Fibroblast of lung (primary cell): ENCODE data around the gene IGFBPL1. TPM values are rescaled to one million over a fixed set of nuclear protein-coding genes. Genes with fewer than 3 reads are reported as not detected.
"Not testable (repeated sequence)": the region's sequence is repeated elsewhere in the genome, so short reads cannot be mapped to it uniquely, and the experiment has no call there.

ENCODE experiments used
- DNase-seq, 2 donors: peaks; one replicate each; pipeline versions ENCODE4 v3.0.0 to v3.0.0-alpha.2; 2010; ENCODE audit warnings: low read depth in 2 of 2
- H2AFZ ChIP-seq: 2 replicates; pipeline ENCODE4 v1.5.1; 2012; ENCODE audit warnings: low read length, control low read depth, inconsistent platforms
- H3K27ac ChIP-seq: 2 replicates; pipeline ENCODE4 v1.5.1; 2011; ENCODE audit warnings: low read length, control low read depth; ENCODE audit not compliant: insufficient read depth
- H3K27me3 ChIP-seq: 2 replicates; pipeline ENCODE4 v1.5.1; 2011; ENCODE audit warnings: mild to moderate bottlenecking, low read length; ENCODE audit not compliant: control insufficient read depth, insufficient read depth
- H3K36me3 ChIP-seq: 2 replicates; pipeline ENCODE4 v1.5.1; 2011; ENCODE audit warnings: low read length; ENCODE audit not compliant: control insufficient read depth, insufficient read depth
- H3K4me1 ChIP-seq: 2 replicates; pipeline ENCODE4 v1.5.1; 2011; ENCODE audit warnings: low read length; ENCODE audit not compliant: control insufficient read depth, insufficient read depth; ENCODE audit errors: extremely low read depth
- H3K4me2 ChIP-seq: 2 replicates; pipeline ENCODE4 v1.5.1; 2011; ENCODE audit warnings: low read length, control low read depth; ENCODE audit not compliant: insufficient read depth; ENCODE audit errors: extremely low read depth
- H3K4me3 ChIP-seq, 4 experiments: fragments of 200-600 bp in 1 of 4; sonication (generic) in 1 of 4; replicated peaks in 1 of 4; 2 replicates each; pipeline ENCODE4 v1.5.1; 2011 to 2016; ENCODE audit warnings: low read length in 4 of 4, low read depth in 3 of 4, mild to moderate bottlenecking in 3 of 4, control low read depth in 2 of 4, inconsistent platforms in 1 of 4, mixed read lengths in 1 of 4; ENCODE audit not compliant: insufficient read depth in 1 of 4; ENCODE audit errors: control extremely low read depth in 1 of 4
- H3K79me2 ChIP-seq: 2 replicates; pipeline ENCODE4 v1.5.1; 2012; ENCODE audit warnings: mild to moderate bottlenecking, low read length, inconsistent platforms; ENCODE audit not compliant: control insufficient read depth, insufficient read depth
- H3K9ac ChIP-seq: 2 replicates; pipeline ENCODE4 v1.5.1; 2011; ENCODE audit warnings: mild to moderate bottlenecking, low read length, control low read depth; ENCODE audit not compliant: insufficient read depth
- H3K9me3 ChIP-seq: 2 replicates; pipeline ENCODE4 v1.5.1; 2012; ENCODE audit warnings: low read depth, low read length; ENCODE audit not compliant: control insufficient read depth, insufficient read depth
- H4K20me1 ChIP-seq: 2 replicates; pipeline ENCODE4 v1.5.1; 2011; ENCODE audit warnings: low read length; ENCODE audit not compliant: control insufficient read depth, insufficient read depth; ENCODE audit errors: extremely low read depth
- CTCF ChIP-seq, 2 donors: IDR thresholded peaks in 1 of 2; conservative IDR thresholded peaks in 1 of 2; 1 replicate in 1 of 2; 2 replicates in 1 of 2; pipeline ENCODE4 v1.5.1; 2011 to 2012; ENCODE audit warnings: low read length in 2 of 2, control low read depth in 1 of 2, inconsistent platforms in 1 of 2, low read depth in 1 of 2, mild to moderate bottlenecking in 1 of 2
- EZH2 ChIP-seq: IDR thresholded peaks from 2 replicates; pipeline ENCODE4 v1.5.1; 2012; ENCODE audit warnings: low read length, control low read depth, mild to moderate bottlenecking; ENCODE audit errors: missing control alignments
- polyA plus RNA-seq, 2 donors: library from polyadenylated mRNA; depleted of rRNA in 1 of 2; stranded (reverse) in 1 of 2; unstranded in 1 of 2; fragments of >200 nt; gene quantifications; 2 replicates each; pipeline ENCODE4 v1.2.1, GENCODE V29; 2011 to 2012; ENCODE audit warnings: missing spikeins in 1 of 2
- total RNA-seq: library from RNA; depleted of rRNA; stranded (reverse); fragments of >200 nt; gene quantifications from 2 replicates; pipeline ENCODE4 v1.2.1, GENCODE V29; 2014

The IGFBPL1 gene
- total and polyA plus RNA-seq, 2 donors (not counting 1 experiment from before 2014, with no cell fraction given), result not detected

GRCh38 chr9:38401994-38402393 lies 22.3 kb downstream of the IGFBPL1 start:
- H3K27ac ChIP-seq, result no peak overlapping the region
- no peak overlapping the region for H3K9ac ChIP-seq
- H3K9me3 ChIP-seq, result no peaks in the 10 kb centered on the region

GRCh38 chr9:38399191-38399590 lies 25.1 kb downstream of the IGFBPL1 start:
- not testable (repeated sequence) for H3K9me3 ChIP-seq, H3K9ac ChIP-seq, H3K27me3 ChIP-seq, H2AFZ ChIP-seq, H3K4me1 ChIP-seq, H3K36me3 ChIP-seq, H3K27ac ChIP-seq, H3K79me2 ChIP-seq, DNase-seq, H4K20me1 ChIP-seq, H3K4me2 ChIP-seq, H3K4me3 ChIP-seq

More at GRCh38 chr9:38401994-38402393, 22.3 kb downstream of the IGFBPL1 start:
- H4K20me1 ChIP-seq, result no peaks in the 10 kb centered on the region
- no peak overlapping the region for H2AFZ ChIP-seq
- no peak for DNase-seq
- no peaks in the 10 kb centered on the region for H3K36me3 ChIP-seq
- no peak overlapping the region for H3K4me2 ChIP-seq
- H3K4me3 ChIP-seq, result no peak overlapping the region
- H3K27me3 ChIP-seq, result peaks cover 6% of the 10 kb centered on the region
- TF ChIP-seq EZH2 (no peak), CTCF (conservative IDR thresholded peaks at IDR 0.05 in 1 of 2, IDR thresholded peaks at IDR 0.05 in 1 of 2; ENCODE audit: low read depth in 1 of 2, low read length in 2 of 2) (no peak)
- no peaks in the 10 kb centered on the region for H3K4me1 ChIP-seq
- no peaks in the 10 kb centered on the region for H3K79me2 ChIP-seq

GRCh38 chr9:38396371-38396671 lies 27.9 kb downstream of the IGFBPL1 start:
- H3K27me3 ChIP-seq, result no peaks in the 10 kb centered on the region
- no peak overlapping the region for H2AFZ ChIP-seq
- H4K20me1 ChIP-seq, result no peaks in the 10 kb centered on the region
- no peaks in the 10 kb centered on the region for H3K9me3 ChIP-seq
- H3K36me3 ChIP-seq, result peaks cover 10% of the 10 kb centered on the region
- H3K4me2 ChIP-seq, result no peak overlapping the region
- H3K9ac ChIP-seq, result no peak overlapping the region
- no peak for DNase-seq
- peaks cover 5% of the 10 kb centered on the region for H3K79me2 ChIP-seq
- no peak overlapping the region for H3K27ac ChIP-seq
- H3K4me3 ChIP-seq, result no peak overlapping the region
- no peak for TF ChIP-seq EZH2
- no peak for TF ChIP-seq CTCF (conservative IDR thresholded peaks at IDR 0.05 in 1 of 2, IDR thresholded peaks at IDR 0.05 in 1 of 2; ENCODE audit: low read depth in 1 of 2, low read length in 2 of 2)
- H3K4me1 ChIP-seq, result peaks cover 2% of the 10 kb centered on the region
